ENCODE measurements around the gene KCNN1.
"Not testable (repeated sequence)": the region's sequence is repeated elsewhere in the genome, so short reads cannot be mapped to it uniquely, and the experiment has no call there.

The KCNN1 gene

DNA sequence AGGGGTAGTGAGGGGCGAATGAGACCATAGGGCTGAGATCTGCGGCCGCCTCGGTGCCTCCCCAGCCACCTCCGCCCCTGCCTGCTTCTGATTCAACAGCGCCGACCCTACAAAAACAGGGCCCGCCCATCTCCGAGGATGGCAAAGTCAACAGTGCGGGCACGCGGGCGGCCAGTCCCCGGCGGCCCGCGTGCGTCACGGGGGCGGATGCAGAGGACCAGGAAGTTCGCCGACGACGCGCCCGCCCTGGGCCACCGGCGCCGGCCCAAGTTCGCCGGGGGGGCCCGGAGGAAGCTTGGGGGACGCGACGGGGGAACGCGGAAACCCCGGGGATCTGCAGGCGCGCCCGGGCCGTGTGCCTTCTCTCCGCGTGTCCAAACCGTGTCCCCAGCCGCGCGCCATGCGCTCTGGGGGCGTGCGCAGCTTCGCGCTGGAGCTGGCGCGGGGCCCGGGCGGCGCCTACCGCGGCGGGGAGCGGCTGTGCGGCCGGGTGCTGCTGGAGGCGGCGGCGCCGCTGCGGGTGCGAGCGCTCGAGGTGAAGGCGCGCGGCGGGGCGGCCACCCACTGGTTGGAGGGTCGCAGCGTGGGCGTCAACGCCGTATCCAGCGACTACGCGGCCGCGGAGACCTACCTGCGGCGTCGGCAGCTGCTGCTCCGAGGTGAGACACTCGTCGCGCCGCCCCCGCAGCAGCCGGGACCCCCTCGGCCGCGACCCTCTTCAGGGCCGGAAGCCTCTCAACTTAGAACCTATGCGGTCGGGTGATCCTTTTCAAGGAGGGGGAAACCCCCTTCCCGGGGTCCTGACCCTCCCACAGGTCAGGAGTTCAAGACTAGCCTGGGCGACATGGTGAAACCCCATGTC lies 34.2 kb downstream of the KCNN1 start:
- DNase-seq (ENCODE audit: low spot score) (peak; percentile 77), ATAC-seq (ENCODE audit: low read depth) (peak; percentile 70)
- Histone ChIP-seq H3K9me3 (ENCODE audit: severe bottlenecking) (no peaks in the 10 kb centered on the region), H3K27ac (ENCODE audit: poor library complexity, severe bottlenecking) (peak overlapping the region; percentile 32), H3K4me1 (ENCODE audit: insufficient read depth, poor library complexity, severe bottlenecking) (no peaks in the 10 kb centered on the region), H3K4me3 (ENCODE audit: severe bottlenecking) (peak overlapping the region; percentile 60), H3K27me3 (ENCODE audit: insufficient read depth, poor library complexity, severe bottlenecking) (no peaks in the 10 kb centered on the region), H3K36me3 (ENCODE audit: low read depth) (no peaks in the 10 kb centered on the region)
- TF ChIP-seq, protein P1, sequence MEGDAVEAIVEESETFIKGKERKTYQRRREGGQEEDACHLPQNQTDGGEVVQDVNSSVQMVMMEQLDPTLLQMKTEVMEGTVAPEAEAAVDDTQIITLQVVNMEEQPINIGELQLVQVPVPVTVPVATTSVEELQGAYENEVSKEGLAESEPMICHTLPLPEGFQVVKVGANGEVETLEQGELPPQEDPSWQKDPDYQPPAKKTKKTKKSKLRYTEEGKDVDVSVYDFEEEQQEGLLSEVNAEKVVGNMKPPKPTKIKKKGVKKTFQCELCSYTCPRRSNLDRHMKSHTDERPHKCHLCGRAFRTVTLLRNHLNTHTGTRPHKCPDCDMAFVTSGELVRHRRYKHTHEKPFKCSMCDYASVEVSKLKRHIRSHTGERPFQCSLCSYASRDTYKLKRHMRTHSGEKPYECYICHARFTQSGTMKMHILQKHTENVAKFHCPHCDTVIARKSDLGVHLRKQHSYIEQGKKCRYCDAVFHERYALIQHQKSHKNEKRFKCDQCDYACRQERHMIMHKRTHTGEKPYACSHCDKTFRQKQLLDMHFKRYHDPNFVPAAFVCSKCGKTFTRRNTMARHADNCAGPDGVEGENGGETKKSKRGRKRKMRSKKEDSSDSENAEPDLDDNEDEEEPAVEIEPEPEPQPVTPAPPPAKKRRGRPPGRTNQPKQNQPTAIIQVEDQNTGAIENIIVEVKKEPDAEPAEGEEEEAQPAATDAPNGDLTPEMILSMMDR (IDR thresholded peaks at IDR 0.05; ENCODE audit: poor library complexity, severe bottlenecking): no peak

DNA sequence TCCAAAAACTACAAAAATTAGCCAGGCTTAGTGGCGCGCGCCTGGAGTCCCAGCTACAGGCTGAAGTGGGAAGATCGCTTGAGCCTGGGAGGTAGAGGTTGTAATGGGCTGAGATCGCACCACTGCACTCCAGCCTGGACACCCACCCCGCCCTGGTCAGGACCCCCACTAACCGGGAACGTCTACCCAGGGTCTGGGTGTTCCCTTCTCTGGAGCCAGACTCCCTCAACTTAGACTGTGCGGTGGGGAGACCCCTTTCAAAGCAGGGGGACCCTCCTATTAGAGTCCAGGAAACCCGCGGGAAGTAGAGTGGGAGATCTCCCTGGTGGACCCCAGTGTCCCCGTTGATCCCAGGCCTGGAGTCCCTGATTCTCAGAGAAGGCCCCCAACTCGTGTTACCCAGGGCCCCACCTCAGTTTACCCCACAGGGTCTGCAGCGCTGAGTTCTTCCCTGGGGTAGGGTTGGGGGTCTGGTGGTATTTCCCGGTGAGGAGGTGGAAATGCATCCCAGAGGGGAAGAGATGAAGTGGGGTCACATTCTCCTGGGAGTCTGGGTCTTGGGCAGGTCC lies 35.0 kb downstream of the KCNN1 start:
- peak overlapping the region; percentile 32 for H3K27ac ChIP-seq (ENCODE audit: poor library complexity, severe bottlenecking)
- no peak for ATAC-seq (ENCODE audit: low read depth)

DNA sequence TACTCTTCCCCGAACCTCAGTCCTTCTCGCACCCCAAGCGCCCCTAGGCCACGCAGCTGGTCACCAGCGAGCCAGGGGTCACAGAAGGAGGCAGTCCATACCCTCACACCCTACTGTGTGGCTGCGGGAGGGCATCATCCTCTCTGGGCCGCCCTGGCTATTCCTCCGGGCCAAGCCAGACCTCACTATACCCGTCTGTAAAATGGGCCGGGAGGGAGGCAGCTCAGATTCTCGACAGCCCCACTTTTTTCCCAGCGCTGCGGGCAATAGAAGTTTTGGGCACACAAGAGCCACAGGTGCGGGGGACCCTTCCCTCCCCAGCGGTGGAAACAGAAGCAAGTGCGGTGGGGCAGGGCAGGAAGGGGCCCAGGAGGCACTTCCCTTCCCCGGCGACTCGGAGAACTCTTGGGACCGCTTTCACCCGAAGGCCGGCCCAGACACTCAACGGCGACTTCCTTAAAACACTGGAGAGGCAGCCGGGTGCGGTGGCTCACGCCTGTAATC lies 35.5 kb downstream of the KCNN1 start:
- no peak overlapping the region for H3K27ac ChIP-seq (ENCODE audit: poor library complexity, severe bottlenecking)
- ATAC-seq (ENCODE audit: low read depth) (no peak), DNase-seq (ENCODE audit: low spot score) (no peak)
- H3K4me3 ChIP-seq (ENCODE audit: severe bottlenecking): no peak overlapping the region
- no peaks in the 10 kb centered on the region for H3K27me3 ChIP-seq (ENCODE audit: insufficient read depth, poor library complexity, severe bottlenecking)
- H3K9me3 ChIP-seq (ENCODE audit: severe bottlenecking): no peaks in the 10 kb centered on the region
- H3K36me3 ChIP-seq (ENCODE audit: low read depth): no peaks in the 10 kb centered on the region
- TF ChIP-seq, protein P1 (IDR thresholded peaks at IDR 0.05; ENCODE audit: poor library complexity, severe bottlenecking): no peak
- no peaks in the 10 kb centered on the region for H3K4me1 ChIP-seq (ENCODE audit: insufficient read depth, poor library complexity, severe bottlenecking)

More for the DNA sequence above, 35.0 kb downstream of the KCNN1 start:
- Histone ChIP-seq H3K27me3 (ENCODE audit: insufficient read depth, poor library complexity, severe bottlenecking) (no peaks in the 10 kb centered on the region), H3K9me3 (ENCODE audit: severe bottlenecking) (no peaks in the 10 kb centered on the region), H3K4me3 (ENCODE audit: severe bottlenecking) (peak overlapping the region; percentile 60), H3K36me3 (ENCODE audit: low read depth) (no peaks in the 10 kb centered on the region), H3K4me1 (ENCODE audit: insufficient read depth, poor library complexity, severe bottlenecking) (no peaks in the 10 kb centered on the region)
- TF ChIP-seq, protein P1 (IDR thresholded peaks at IDR 0.05; ENCODE audit: poor library complexity, severe bottlenecking): no peak
- DNase-seq (ENCODE audit: low spot score): no peak

DNA sequence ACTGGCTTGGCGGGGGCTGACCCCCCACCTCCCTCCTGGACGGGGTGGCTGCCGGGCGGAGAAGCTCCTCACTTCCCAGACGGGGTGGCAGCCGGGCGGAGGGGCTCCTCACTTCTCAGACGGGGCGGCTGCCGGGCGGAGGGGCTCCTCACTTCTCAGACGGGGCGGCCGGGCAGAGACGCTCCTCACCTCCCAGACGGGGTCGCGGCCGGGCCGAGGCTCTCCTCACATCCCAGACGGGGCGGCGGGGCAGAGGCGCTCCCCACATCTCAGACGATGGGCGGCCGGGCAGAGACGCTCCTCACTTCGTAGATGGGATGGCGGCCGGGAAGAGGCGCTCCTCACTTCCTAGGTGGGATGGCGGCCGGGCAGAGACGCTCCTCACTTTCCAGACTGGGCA lies 38.8 kb downstream of the KCNN1 start:
- not testable (repeated sequence) for H3K27ac ChIP-seq (ENCODE audit: poor library complexity, severe bottlenecking); DNase-seq (ENCODE audit: low spot score); H3K36me3 ChIP-seq (ENCODE audit: low read depth); H3K27me3 ChIP-seq (ENCODE audit: insufficient read depth, poor library complexity, severe bottlenecking); ATAC-seq (ENCODE audit: low read depth); H3K4me3 ChIP-seq (ENCODE audit: severe bottlenecking); H3K9me3 ChIP-seq (ENCODE audit: severe bottlenecking); H3K4me1 ChIP-seq (ENCODE audit: insufficient read depth, poor library complexity, severe bottlenecking)

DNA sequence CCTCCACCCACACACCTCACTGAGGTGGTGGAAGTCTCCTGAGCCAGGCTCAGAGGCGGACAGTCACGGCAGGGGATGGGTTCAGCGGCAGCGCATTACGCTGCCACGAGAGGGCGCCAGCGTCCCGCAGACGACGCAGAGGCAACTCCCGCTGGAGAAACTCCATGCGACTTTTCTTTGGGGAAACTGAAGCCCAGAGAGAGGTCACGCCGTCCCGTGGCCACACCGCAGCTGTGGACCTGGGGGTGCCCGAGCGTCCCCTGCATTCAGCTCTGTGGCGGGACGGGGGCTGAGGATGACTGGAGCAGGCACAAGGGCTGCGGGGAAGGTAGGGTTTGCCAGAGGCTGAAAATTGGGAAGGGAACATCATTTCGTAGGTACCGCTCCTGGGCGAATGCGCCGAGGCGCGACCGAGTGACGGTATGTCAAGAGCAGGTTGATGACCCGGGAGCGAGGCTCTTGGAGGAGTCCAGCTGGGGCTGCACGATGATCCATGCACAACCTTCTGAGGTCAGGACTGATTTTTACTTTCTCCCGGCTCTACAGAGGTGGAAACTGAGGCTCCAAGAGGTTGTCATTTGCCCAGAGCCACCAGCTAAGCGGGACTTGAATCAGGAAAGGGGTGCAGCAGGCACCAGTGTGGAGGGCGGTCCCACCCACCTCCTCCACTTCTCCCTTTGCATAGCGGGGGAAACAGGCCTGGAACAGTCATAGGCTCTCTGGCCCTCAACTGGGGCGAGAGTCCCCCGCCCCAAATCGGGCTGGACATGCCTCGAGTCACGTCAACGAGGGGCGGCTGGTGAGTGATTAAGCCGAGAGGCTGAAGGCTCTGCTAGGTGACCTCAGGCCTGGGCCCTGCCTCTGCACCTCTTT lies 40.4 kb downstream of the KCNN1 start:
- H3K27ac ChIP-seq (ENCODE audit: poor library complexity, severe bottlenecking): peak overlapping the region; percentile 4
- no peaks in the 10 kb centered on the region for H3K4me1 ChIP-seq (ENCODE audit: insufficient read depth, poor library complexity, severe bottlenecking)
- no peaks in the 10 kb centered on the region for H3K9me3 ChIP-seq (ENCODE audit: severe bottlenecking)
- DNase-seq (ENCODE audit: low spot score) (peak; percentile 64), ATAC-seq (ENCODE audit: low read depth) (peak; percentile 85)
- peak overlapping the region; percentile 29 for H3K4me3 ChIP-seq (ENCODE audit: severe bottlenecking)
- H3K27me3 ChIP-seq (ENCODE audit: insufficient read depth, poor library complexity, severe bottlenecking): no peaks in the 10 kb centered on the region
- TF ChIP-seq, protein P1 (IDR thresholded peaks at IDR 0.05; ENCODE audit: poor library complexity, severe bottlenecking): peak; percentile 98
- H3K36me3 ChIP-seq (ENCODE audit: low read depth): peaks cover 18% of the 10 kb centered on the region
